BE2C (cell line): ENCODE data around the gene VDR.

Source experiments
- DNase-seq: peaks from one replicate; pipeline ENCODE4 v3.0.0-alpha.2; 2020
- H3K27me3 ChIP-seq: fragments of 250-450 bp; sonication (Bioruptor Pico); 2 replicates; pipeline ENCODE4 v1.5.1; 2020; ENCODE audit warnings: mild to moderate bottlenecking
- H3K36me3 ChIP-seq: fragments of 250-450 bp; sonication (Bioruptor Pico); 2 replicates; pipeline ENCODE4 v1.5.1; 2020; ENCODE audit warnings: mild to moderate bottlenecking
- H3K4me1 ChIP-seq: fragments of 250-450 bp; sonication (Bioruptor Pico); 2 replicates; pipeline ENCODE4 v1.5.1; 2020
- H3K4me3 ChIP-seq: 2 replicates; pipeline ENCODE4 v1.5.1; 2011; ENCODE audit warnings: low read depth, low read length
- H3K9me3 ChIP-seq: fragments of 250-450 bp; sonication (Bioruptor Pico); 2 replicates; pipeline ENCODE4 v1.5.1; 2020
- TF ChIP-seq, protein P1 (sequence below): IDR thresholded peaks from 2 replicates; pipeline ENCODE4 v1.5.1; 2012; ENCODE audit warnings: mild to moderate bottlenecking, low read depth, low read length

The VDR gene

DNA sequence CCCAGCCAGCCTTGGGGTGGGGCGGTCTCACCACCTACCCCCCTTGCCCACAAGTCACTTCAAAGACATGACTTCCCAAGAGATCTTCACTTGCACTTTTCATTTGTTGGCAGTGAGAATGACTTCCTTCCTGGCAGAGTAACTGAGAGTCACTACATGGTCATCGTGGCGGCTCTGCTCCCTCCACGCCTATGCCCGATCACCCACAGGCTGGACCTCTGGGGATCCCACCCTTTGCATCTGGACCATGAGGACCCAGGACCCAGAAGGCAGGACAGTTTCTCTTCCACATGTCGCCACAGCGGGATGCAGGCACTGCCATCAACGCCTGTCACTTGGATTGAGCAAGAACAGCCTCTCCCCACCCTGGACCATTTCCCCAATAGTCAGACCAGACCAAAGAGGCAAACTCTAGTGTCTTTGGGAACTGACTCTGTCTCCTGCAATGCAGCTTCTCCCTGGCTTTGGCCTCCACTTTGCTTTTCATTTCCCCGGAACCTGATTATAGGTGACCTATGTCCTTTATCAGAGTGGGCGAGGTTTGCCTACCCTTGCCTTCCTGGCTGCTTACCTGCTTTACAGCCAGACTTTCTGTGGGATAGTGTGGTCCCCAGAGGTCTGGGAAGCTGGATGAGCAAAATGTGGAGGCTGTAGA is 3.6 kb downstream of the VDR start:
- Histone ChIP-seq H3K27me3 (peaks cover 37% of the 10 kb centered on the region), H3K9me3 (no peaks in the 10 kb centered on the region; the same call in 1 of the 2 replicates), H3K4me3 (no peak overlapping the region), H3K36me3 (no peaks in the 10 kb centered on the region), H3K4me1 (no peaks in the 10 kb centered on the region)
- DNase-seq, result no peak
- TF ChIP-seq, protein P1, sequence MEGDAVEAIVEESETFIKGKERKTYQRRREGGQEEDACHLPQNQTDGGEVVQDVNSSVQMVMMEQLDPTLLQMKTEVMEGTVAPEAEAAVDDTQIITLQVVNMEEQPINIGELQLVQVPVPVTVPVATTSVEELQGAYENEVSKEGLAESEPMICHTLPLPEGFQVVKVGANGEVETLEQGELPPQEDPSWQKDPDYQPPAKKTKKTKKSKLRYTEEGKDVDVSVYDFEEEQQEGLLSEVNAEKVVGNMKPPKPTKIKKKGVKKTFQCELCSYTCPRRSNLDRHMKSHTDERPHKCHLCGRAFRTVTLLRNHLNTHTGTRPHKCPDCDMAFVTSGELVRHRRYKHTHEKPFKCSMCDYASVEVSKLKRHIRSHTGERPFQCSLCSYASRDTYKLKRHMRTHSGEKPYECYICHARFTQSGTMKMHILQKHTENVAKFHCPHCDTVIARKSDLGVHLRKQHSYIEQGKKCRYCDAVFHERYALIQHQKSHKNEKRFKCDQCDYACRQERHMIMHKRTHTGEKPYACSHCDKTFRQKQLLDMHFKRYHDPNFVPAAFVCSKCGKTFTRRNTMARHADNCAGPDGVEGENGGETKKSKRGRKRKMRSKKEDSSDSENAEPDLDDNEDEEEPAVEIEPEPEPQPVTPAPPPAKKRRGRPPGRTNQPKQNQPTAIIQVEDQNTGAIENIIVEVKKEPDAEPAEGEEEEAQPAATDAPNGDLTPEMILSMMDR, result no peak

DNA sequence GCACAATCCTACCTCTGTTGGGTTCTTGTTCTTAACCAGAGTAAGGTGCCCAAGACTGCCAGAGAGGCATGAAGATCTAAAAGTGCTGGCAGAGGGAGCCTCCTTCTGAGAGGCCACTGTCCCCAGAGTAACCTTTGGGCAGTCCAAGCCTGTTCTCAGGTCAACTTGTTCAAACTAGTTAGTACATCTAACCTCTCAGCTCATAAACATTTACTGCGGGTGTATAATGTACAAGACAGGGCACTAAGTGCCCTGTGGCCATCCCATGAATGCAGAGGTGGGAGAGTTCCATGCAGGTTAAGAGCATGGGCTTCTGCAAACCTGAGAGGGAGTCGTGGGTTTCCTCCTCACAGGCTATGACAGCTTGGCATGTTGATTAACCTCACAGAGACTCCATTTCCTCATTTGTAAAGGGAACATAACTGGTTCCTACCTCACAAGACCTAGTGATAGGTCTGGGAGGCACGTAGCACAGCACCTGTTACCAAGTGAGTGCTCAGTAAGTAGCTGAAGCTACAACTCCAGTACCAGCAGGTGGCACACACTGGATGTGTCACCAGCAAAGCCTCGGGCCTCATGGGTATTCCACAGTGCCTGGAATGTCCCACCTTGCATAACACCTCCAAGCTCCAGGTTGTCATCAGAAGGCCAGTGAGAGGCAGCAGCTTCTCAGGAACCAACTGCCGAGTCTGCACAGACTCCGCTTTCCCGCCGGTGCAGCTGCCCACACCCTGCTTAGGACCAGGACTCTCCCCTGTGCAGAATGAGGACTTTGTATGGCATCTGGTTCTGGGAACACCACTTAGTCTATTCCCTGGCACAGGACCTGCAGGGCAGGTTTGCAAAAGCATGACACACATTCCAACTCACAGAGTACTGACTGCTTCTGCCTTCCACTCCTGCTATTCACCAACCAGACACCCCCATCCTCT is 4.4 kb downstream of the VDR start:
- no peak for DNase-seq
- H3K27me3 ChIP-seq, result peaks cover 29% of the 10 kb centered on the region
- H3K4me3 ChIP-seq, result no peak overlapping the region
- TF ChIP-seq, protein P1, result peak; percentile 29; the same call in 1 of the 2 replicates
- H3K4me1 ChIP-seq, result no peaks in the 10 kb centered on the region
- no peaks in the 10 kb centered on the region for H3K36me3 ChIP-seq
- no peaks in the 10 kb centered on the region; the same call in 1 of the 2 replicates for H3K9me3 ChIP-seq

DNA sequence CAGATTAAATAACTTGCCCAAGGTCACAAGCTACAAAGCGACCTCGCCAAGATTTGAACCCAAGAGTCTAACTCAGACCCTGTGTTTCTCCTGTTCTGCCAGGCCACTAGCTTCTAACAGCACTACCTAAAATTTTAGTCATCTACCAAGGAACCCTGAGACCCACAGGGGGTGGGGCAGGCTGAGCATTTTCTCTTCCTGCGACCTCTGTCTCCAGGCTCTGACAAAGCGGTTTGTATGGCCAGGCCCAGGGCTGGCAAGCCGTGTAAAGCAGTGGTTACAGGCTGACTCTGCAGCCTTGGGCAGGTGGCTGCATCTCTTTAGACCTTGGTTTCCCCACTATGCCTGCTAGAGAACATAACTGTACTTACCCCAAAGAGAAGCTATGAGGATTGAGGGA is 5.3 kb downstream of the VDR start:
- TF ChIP-seq, protein P1, result no peak
- no peaks in the 10 kb centered on the region for H3K4me1 ChIP-seq
- no peak overlapping the region for H3K4me3 ChIP-seq
- H3K9me3 ChIP-seq, result no peaks in the 10 kb centered on the region
- DNase-seq, result no peak
- no peaks in the 10 kb centered on the region for H3K36me3 ChIP-seq
- peaks cover 22% of the 10 kb centered on the region for H3K27me3 ChIP-seq

DNA sequence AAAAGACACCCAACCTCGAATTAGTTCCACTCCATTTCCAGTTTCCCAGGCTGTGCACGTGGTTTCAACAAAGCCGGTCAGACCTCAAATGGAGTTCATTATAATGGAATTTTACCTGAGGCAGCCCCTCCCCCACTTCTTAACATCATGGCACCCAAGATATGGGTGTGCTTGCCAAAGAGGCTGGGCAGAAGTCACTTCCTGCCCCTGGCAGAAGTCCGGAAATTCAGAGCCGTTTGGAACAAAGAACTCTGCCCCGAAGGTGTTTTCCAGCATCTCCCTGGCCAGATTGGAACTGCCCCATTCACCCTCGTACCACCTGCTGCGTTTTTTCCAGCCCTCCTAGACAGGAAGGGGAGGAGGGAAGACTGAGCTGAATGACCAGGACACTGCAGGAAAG is 8.2 kb downstream of the VDR start:
- no peaks in the 10 kb centered on the region for H3K36me3 ChIP-seq
- no peaks in the 10 kb centered on the region; the same call in 1 of the 2 replicates for H3K27me3 ChIP-seq
- H3K4me1 ChIP-seq, result no peaks in the 10 kb centered on the region
- DNase-seq, result no peak
- H3K9me3 ChIP-seq, result no peaks in the 10 kb centered on the region
- TF ChIP-seq, protein P1, result no peak
- H3K4me3 ChIP-seq, result no peak overlapping the region

DNA sequence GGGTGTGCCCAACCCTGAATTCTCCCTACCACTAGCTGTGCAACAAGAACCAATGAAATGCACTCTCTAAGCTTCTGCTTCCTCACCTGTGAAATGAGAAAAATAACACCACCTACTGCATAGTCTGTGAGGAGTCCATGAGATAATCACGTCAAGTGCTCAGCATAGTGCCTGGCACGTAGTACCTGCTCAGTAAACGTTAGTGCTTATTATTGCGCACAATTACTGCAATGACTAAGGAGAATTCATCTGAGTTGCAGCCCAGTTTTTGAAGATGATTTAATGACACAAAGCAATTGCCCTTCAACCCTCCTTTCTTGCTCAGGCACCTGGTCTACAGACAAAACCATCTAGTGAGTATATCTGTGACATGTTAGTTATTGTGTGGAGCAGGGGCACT is 8.8 kb downstream of the VDR start:
- Histone ChIP-seq H3K9me3 (no peaks in the 10 kb centered on the region), H3K4me1 (no peaks in the 10 kb centered on the region), H3K4me3 (no peak overlapping the region), H3K27me3 (no peaks in the 10 kb centered on the region; the same call in 1 of the 2 replicates), H3K36me3 (no peaks in the 10 kb centered on the region)
- no peak for DNase-seq
- TF ChIP-seq, protein P1, result no peak
